ENCODE results near the gene STX8. TPM values are rescaled to one million over a fixed set of nuclear protein-coding genes. Genes with fewer than 3 reads are reported as not detected.

The STX8 gene
- total RNA-seq, 2 donors from 2014 or later = 46.6 to 72.4 TPM

GRCh38 chr17:9232591-9233270 is 342.9 kb downstream of the STX8 start:
- peak; percentile 26 for TF ChIP-seq POLR2AphosphoS5 (IDR thresholded peaks at IDR 0.05)
- no peak for TF ChIP-seq CTCF (IDR thresholded peaks at IDR 0.05)
- TF ChIP-seq POLR2A (IDR thresholded peaks at IDR 0.05) = no peak
- Histone ChIP-seq H3K27ac (no peak overlapping the region), H3K4me3 (no peak overlapping the region), H3K9me3 (no peaks in the 10 kb centered on the region), H3K4me1 (replicated peaks) (no peaks in the 10 kb centered on the region), H3K27me3 (replicated peaks; ENCODE audit: insufficient read depth) (no peaks in the 10 kb centered on the region), H3K36me3 (no peaks in the 10 kb centered on the region)
- DNase-seq (ENCODE audit: low spot score) = no peak
- intact Hi-C loops (cut with DNase I) = no loop called here
- 34% methylated on average over 19 of the region's 22 CpGs for WGBS

GRCh38 chr17:9232155-9232475 is 343.5 kb downstream of the STX8 start:
- intact Hi-C loops (cut with DNase I) = no loop called here
- DNase-seq (ENCODE audit: low spot score) = no peak
- H3K9me3 ChIP-seq = no peaks in the 10 kb centered on the region
- H3K27ac ChIP-seq = no peak overlapping the region
- H3K4me1 ChIP-seq (replicated peaks) = no peaks in the 10 kb centered on the region
- no peak overlapping the region for H3K4me3 ChIP-seq
- H3K27me3 ChIP-seq (replicated peaks; ENCODE audit: insufficient read depth) = no peaks in the 10 kb centered on the region
- TF ChIP-seq CTCF (IDR thresholded peaks at IDR 0.05) (no peak), POLR2A (IDR thresholded peaks at IDR 0.05) (no peak), POLR2AphosphoS5 (IDR thresholded peaks at IDR 0.05) (no peak)
- WGBS = 91% methylated on average over 6 of the region's 6 CpGs
- no peaks in the 10 kb centered on the region for H3K36me3 ChIP-seq

- no peak for DNase-seq (ENCODE audit: low spot score)
- H3K36me3 ChIP-seq = no peaks in the 10 kb centered on the region
- 81% methylated on average over 21 of the region's 23 CpGs for WGBS
- no peaks in the 10 kb centered on the region for H3K4me1 ChIP-seq (replicated peaks)
- H3K4me3 ChIP-seq = no peak overlapping the region
- intact Hi-C loops (cut with DNase I) = no loop called here
- H3K27me3 ChIP-seq (replicated peaks; ENCODE audit: insufficient read depth) = no peaks in the 10 kb centered on the region
- TF ChIP-seq CTCF (IDR thresholded peaks at IDR 0.05) = no peak
- no peak for TF ChIP-seq POLR2A (IDR thresholded peaks at IDR 0.05)
- TF ChIP-seq POLR2AphosphoS5 (IDR thresholded peaks at IDR 0.05) = no peak
- H3K9me3 ChIP-seq = no peaks in the 10 kb centered on the region
- H3K27ac ChIP-seq = no peak overlapping the region
Measured at GRCh38 chr17:9231449-9232154, 344.0 kb downstream of the STX8 start.

- DNase-seq (ENCODE audit: low spot score) = no peak
- H3K36me3 ChIP-seq = no peaks in the 10 kb centered on the region
- WGBS = 95% methylated on average over 11 of the region's 11 CpGs
- intact Hi-C loops (cut with DNase I) = no loop called here
- H3K9me3 ChIP-seq = no peaks in the 10 kb centered on the region
- no peaks in the 10 kb centered on the region for H3K4me1 ChIP-seq (replicated peaks)
- no peaks in the 10 kb centered on the region for H3K27me3 ChIP-seq (replicated peaks; ENCODE audit: insufficient read depth)
- H3K4me3 ChIP-seq = no peak overlapping the region
- H3K27ac ChIP-seq = no peak overlapping the region
- no peak for TF ChIP-seq CTCF (IDR thresholded peaks at IDR 0.05)
- TF ChIP-seq POLR2AphosphoS5 (IDR thresholded peaks at IDR 0.05) = no peak
- TF ChIP-seq POLR2A (IDR thresholded peaks at IDR 0.05) = no peak
Measured at GRCh38 chr17:9230861-9231260, 344.8 kb downstream of the STX8 start.

- Histone ChIP-seq H3K4me3 (no peak overlapping the region), H3K9me3 (no peaks in the 10 kb centered on the region), H3K4me1 (replicated peaks) (no peaks in the 10 kb centered on the region), H3K27me3 (replicated peaks; ENCODE audit: insufficient read depth) (no peaks in the 10 kb centered on the region), H3K27ac (no peak overlapping the region), H3K36me3 (no peaks in the 10 kb centered on the region)
- TF ChIP-seq POLR2AphosphoS5 (IDR thresholded peaks at IDR 0.05) = no peak
- TF ChIP-seq CTCF (IDR thresholded peaks at IDR 0.05) = no peak
- TF ChIP-seq POLR2A (IDR thresholded peaks at IDR 0.05) = no peak
- WGBS = 81% methylated on average over 13 of the region's 15 CpGs
- DNase-seq (ENCODE audit: low spot score) = no peak
- intact Hi-C loops (cut with DNase I) = no loop called here
Measured at GRCh38 chr17:9230346-9230745, 345.3 kb downstream of the STX8 start.

Measured in prostate gland (tissue), 2 donors.